ENCODE results near the gene F8A2.
"Not testable (repeated sequence)": the region's sequence is repeated elsewhere in the genome, so short reads cannot be mapped to it uniquely, and the experiment has no call there.

Gene F8A2

DNA sequence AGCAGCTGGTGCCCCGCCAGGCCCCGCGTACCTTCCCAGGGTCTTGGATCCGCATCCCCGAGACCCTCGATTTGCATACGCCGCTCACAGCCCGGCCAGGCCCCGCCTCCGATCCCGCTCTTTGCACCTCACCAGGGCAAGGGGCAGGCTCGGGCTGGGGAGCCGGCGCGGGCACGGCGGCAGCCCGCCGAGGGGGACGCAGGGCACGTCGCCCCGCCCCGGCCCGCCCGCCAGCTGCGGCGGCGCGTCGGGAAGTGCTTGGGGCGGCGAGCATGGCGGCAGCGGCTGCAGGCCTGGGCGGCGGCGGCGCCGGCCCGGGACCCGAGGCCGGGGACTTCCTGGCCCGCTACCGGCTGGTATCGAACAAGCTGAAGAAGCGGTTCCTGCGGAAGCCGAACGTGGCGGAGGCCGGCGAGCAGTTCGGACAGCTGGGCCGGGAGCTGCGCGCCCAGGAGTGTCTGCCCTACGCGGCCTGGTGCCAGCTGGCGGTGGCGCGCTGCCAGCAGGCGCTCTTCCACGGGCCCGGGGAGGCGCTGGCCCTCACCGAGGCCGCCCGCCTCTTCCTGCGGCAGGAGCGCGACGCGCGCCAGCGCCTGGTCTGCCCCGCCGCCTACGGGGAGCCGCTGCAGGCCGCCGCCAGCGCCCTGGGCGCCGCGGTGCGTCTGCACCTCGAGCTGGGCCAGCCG is at the start of gene F8A2:
Gene F8A2, plus strand, starts transcription at position 253 of the 686 bp plus-strand sequence. Its CDS starts 20 bp downstream, at position 273.
- not testable (repeated sequence) for DNase-seq, H3K27ac Mint-ChIP-seq, H3K4me3 Mint-ChIP-seq, H3K4me1 Mint-ChIP-seq, H3K9me3 Mint-ChIP-seq, H3K27me3 Mint-ChIP-seq
- ATAC-seq: peak; percentile 85

DNA sequence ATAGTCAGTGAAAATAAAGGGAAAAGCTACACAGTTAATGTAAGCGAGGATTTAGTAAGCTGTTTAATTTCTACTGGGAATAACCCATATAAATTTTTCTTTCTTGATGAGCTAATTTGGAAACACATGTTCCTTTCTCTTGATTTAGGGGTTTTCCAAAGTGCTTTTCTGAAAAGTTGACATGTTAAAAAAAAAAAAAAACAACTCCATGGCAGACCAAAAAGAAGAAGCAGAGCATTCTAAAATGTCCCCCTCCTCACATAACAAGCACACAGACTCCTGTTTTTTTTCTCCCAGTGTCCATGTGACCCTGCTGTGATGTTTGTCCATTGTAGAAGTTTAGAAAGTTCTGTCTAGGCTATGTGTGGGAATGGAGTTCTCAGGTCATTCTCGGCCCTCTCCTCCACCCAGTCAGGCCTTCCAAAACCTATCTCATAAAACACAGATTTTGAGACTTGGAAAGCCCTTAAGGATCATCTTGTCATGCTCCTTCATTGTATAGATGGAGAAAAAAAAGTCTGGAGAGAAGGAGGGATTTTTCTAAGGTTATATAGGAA is 48.3 kb upstream of the F8A2 start:
- DNase-seq (no peak), ATAC-seq (no peak)
- Mint-ChIP-seq H3K27me3 (peaks cover 7% of the 10 kb centered on the region), H3K4me1 (peaks cover 13% of the 10 kb centered on the region), H3K27ac (no peak overlapping the region), H3K9me3 (no peaks in the 10 kb centered on the region), H3K4me3 (peak overlapping the region in 1 of 2 donors; percentile 25)

DNA sequence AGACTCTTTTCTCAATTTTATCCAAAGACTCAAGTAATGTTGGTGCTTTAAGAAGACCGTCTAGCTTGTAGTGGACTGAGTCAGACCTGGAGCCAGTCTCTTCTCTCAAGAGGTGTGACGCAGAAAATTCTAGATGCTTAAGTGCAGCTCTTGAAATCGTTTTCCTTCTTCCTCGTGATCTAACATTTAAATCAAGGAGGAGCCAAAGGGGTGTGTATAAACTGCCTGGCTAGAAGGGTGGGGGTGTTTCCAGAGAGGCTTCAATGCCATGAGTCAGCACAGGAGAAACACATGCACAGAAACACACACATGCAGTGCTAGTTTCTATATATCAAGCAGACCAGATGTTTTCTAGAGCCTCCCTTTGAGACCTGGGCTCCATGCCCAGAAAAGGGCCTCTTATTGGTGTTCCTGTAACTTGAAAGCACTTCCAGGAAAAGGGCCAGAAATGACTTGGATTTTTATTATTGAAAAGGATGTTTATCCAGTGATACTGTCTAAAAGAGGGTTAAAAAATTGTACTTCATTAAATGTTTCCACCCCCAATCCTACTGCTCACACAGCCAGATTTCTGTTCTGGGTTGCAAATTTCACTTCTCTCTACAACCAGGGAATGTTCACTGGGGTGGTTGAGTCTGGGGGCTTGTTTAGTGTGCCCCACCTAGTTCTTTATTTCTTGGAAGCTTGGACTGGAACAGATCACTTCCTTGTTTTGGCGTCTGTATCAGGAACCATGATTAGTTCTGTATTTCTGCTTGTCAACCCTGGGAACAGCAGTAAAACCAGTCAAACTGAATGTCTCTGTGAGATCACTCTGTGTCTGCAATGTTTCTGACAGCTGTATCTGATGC is 47.2 kb upstream of the F8A2 start, which contains the start of gene CLIC2:
Gene CLIC2, minus strand, starts transcription at position 129 of the 851 bp plus-strand sequence. CDS start 187 bp downstream, outside the sequence.
- DNase-seq (no peak), ATAC-seq (peak; percentile 75)
- peaks cover 13% of the 10 kb centered on the region for H3K4me1 Mint-ChIP-seq
- H3K27me3 Mint-ChIP-seq: peaks cover 7% of the 10 kb centered on the region
- no peak within 1 kb of the TSS for H3K27ac Mint-ChIP-seq
- peak within 1 kb of the TSS in 1 of 2 donors; percentile 25 for H3K4me3 Mint-ChIP-seq
- H3K9me3 Mint-ChIP-seq: no peaks in the 10 kb centered on the region

GRCh38 chrX:155335337-155335712 is 46.6 kb upstream of the F8A2 start:
- peaks cover 13% of the 10 kb centered on the region for H3K4me1 Mint-ChIP-seq
- not testable (repeated sequence) for H3K27ac Mint-ChIP-seq, H3K27me3 Mint-ChIP-seq, H3K9me3 Mint-ChIP-seq, H3K4me3 Mint-ChIP-seq, DNase-seq, ATAC-seq

- H3K4me1 Mint-ChIP-seq, ATAC-seq, H3K27me3 Mint-ChIP-seq, H3K9me3 Mint-ChIP-seq, H3K27ac Mint-ChIP-seq, H3K4me3 Mint-ChIP-seq, DNase-seq: not testable (repeated sequence)
These were observed 36.2 kb upstream of the F8A2 start for GRCh38 chrX:155345689-155346088.

- not testable (repeated sequence) for H3K9me3 Mint-ChIP-seq, H3K27me3 Mint-ChIP-seq, DNase-seq, ATAC-seq, H3K4me3 Mint-ChIP-seq, H3K27ac Mint-ChIP-seq, H3K4me1 Mint-ChIP-seq
These were observed 32.4 kb upstream of the F8A2 start for GRCh38 chrX:155349448-155349847.

GRCh38 chrX:155363712-155364111 is 18.2 kb upstream of the F8A2 start:
- not testable (repeated sequence) for H3K4me1 Mint-ChIP-seq, H3K9me3 Mint-ChIP-seq, H3K27ac Mint-ChIP-seq, DNase-seq, H3K4me3 Mint-ChIP-seq, H3K27me3 Mint-ChIP-seq
- ATAC-seq: peak; percentile 91

GRCh38 chrX:155373777-155374458 is 8.0 kb upstream of the F8A2 start:
- H3K27me3 Mint-ChIP-seq, H3K27ac Mint-ChIP-seq, DNase-seq, H3K4me1 Mint-ChIP-seq, H3K9me3 Mint-ChIP-seq, H3K4me3 Mint-ChIP-seq: not testable (repeated sequence)
- peak; percentile 93 for ATAC-seq

DNA sequence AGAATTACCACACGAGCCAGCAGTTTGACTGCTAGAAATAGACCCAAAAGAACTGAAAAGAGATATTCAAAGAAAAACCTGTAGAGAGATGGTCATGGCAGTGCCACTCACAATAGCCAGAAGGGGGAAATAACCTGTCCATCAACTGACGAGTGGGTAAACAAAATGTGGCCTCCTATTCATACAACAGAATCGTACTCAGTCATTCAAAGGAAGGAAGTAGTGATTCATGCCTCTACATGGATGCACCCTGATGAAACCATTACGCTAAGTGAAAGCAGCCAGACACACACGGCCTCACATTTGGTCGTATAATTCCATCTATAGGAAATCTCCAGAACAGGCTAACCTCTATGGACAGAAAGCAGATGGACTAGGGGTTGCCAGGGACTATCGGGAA is 2.1 kb upstream of the F8A2 start:
- not testable (repeated sequence) for H3K27ac Mint-ChIP-seq, H3K4me1 Mint-ChIP-seq, H3K27me3 Mint-ChIP-seq, H3K4me3 Mint-ChIP-seq, DNase-seq, H3K9me3 Mint-ChIP-seq
- ATAC-seq: peak; percentile 53

- not testable (repeated sequence) for H3K9me3 Mint-ChIP-seq, H3K27me3 Mint-ChIP-seq, DNase-seq, H3K4me3 Mint-ChIP-seq, H3K27ac Mint-ChIP-seq
- peaks cover 12% of the 10 kb centered on the region for H3K4me1 Mint-ChIP-seq
- peak; percentile 68 for ATAC-seq
These were observed 653 bp downstream of the F8A2 start for GRCh38 chrX:155382529-155382967.

DNA sequence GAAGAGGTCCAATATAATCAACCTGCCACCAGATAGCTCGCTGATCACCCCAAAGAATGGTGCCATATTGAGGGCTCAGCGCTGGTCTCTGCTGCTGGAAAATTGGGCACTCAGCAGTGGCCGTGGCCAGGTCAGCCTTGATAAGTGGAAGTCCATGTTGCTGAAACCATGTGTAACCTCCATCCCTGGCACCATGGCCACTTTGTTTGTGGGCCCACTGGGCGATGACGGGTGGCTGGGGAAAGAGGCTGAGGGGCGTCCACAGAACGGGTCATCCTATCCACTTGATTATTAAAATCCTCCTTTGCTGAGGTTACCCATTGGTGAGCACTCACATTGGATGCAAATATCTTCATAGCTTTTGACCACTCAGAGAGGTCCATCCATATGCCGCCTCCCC is 7.7 kb downstream of the F8A2 start:
- Mint-ChIP-seq H3K27ac (no peak overlapping the region), H3K4me1 (peaks cover 26% of the 10 kb centered on the region), H3K9me3 (no peaks in the 10 kb centered on the region), H3K4me3 (no peak overlapping the region), H3K27me3 (no peaks in the 10 kb centered on the region)
- DNase-seq (no peak), ATAC-seq (no peak)

DNA sequence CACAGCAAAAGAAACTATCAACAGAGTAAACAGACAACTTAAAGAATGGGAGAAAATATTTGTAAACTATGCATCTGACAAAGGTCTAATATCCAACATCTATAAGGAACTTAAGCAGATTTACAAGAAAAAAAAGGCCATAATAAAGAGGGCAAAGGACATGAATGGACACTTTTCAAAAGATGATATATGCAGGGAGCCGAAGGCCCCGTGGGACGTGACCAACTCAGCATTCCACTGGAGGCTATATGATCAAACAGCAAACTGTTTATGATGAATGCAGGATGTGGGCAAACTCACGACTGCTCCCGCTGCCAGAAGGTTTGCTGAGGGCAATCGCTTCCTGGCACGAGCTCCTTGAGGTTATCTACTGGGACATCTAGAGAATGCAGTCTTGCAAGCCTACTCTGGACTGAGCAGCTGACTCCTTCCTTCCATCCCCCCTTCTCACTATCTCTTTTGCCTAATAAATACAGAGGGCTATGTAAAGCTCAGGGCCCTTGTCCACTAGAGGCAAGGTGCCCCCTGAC is 12.9 kb downstream of the F8A2 start:
- not testable (repeated sequence) for DNase-seq, H3K27me3 Mint-ChIP-seq, H3K4me1 Mint-ChIP-seq, ATAC-seq, H3K9me3 Mint-ChIP-seq, H3K4me3 Mint-ChIP-seq, H3K27ac Mint-ChIP-seq

DNA sequence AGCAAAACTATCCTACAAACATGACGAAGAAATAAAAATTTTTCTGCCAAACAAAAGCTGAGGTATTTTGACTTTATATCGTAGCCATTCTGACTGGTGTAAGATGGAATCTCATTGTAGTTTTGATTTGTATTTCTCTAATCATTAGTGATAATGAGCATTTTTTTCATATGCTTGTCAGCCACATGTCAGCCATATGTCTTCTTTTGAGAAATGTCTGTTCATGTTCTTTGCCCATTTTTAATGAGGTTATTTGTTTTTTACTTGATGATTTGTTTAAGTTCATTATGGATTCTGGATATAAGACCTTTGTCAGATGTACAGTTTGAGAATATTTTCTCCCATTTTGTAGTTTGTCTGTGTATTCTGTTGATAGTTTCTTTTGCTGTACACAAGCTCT is 24.5 kb downstream of the F8A2 start:
- H3K27ac Mint-ChIP-seq: no peak overlapping the region
- ATAC-seq (no peak), DNase-seq (no peak)
- H3K4me3 Mint-ChIP-seq: no peak overlapping the region
- no peaks in the 10 kb centered on the region for H3K4me1 Mint-ChIP-seq
- no peaks in the 10 kb centered on the region for H3K27me3 Mint-ChIP-seq
- no peaks in the 10 kb centered on the region for H3K9me3 Mint-ChIP-seq

DNA sequence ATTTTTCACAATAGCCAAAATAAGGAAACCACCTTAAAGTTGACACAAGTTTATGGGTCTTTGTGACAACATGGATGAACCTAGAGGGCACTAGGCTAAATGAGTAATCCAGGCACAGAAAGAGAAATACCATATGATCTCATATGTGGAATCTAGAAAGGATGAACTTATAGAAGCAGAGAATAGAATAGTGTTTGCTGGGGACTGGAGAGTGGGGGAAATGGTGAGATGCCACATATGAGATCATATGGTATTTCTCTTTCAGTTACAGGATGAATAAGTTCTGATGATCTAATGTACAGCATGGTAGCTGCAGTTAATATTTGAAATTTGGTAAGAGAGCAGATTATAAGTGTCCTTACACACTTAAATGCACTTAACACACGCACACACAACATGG is 35.9 kb downstream of the F8A2 start:
- no peak overlapping the region for H3K4me3 Mint-ChIP-seq
- ATAC-seq: peak; percentile 75
- no peak overlapping the region for H3K27ac Mint-ChIP-seq
- DNase-seq: no peak
- H3K9me3 Mint-ChIP-seq: no peaks in the 10 kb centered on the region
- H3K27me3 Mint-ChIP-seq: no peaks in the 10 kb centered on the region
- no peaks in the 10 kb centered on the region for H3K4me1 Mint-ChIP-seq

Data from stimulated activated naive CD8-positive, alpha-beta T cell treated with anti-CD3 and anti-CD28 coated beads, Interleukin-15, amount 100 ng/mL, for 72 hours (primary cell).